ENCODE data around the gene KCNJ10.

The KCNJ10 gene

GRCh38 chr1:160074865-160075264 lies 4.9 kb upstream of the KCNJ10 start:
- H3K4me2 ChIP-seq (ENCODE audit: low read length) = no peak overlapping the region
- peaks cover 18% of the 10 kb centered on the region for H3K4me1 ChIP-seq (ENCODE audit: control insufficient read depth, low read length)
- no peaks in the 10 kb centered on the region for H3K9me3 ChIP-seq (ENCODE audit: control insufficient read depth, insufficient read depth, low read length)
- H3K27ac ChIP-seq (ENCODE audit: low read depth, low read length) = no peak overlapping the region
- no peaks in the 10 kb centered on the region for H3K36me3 ChIP-seq (ENCODE audit: control insufficient read depth, low read length)
- H3K79me2 ChIP-seq (ENCODE audit: control insufficient read depth, low read length) = no peaks in the 10 kb centered on the region
- no peaks in the 10 kb centered on the region for H3K9me2 ChIP-seq (replicated peaks; ENCODE audit: control insufficient read depth, low read length)
- TF ChIP-seq CTCF (IDR thresholded peaks at IDR 0.05; ENCODE audit: low read depth, low read length, poor library complexity, severe bottlenecking) = no peak
- TF ChIP-seq EZH2phosphoT487 (IDR thresholded peaks at IDR 0.05; ENCODE audit: borderline replicate concordance, low read length) = no peak
- H3K4me3 ChIP-seq (ENCODE audit: low read length) = no peak overlapping the region
- peaks cover 16% of the 10 kb centered on the region for H3K27me3 ChIP-seq (ENCODE audit: control insufficient read depth, low read length)
- H3F3A ChIP-seq (ENCODE audit: control insufficient read depth, insufficient read depth) = no peaks in the 10 kb centered on the region
- H4K20me1 ChIP-seq (ENCODE audit: control insufficient read depth, insufficient read depth, low read depth, low read length) = no peaks in the 10 kb centered on the region

GRCh38 chr1:160071289-160071688 lies 1.3 kb upstream of the KCNJ10 start:
- Histone ChIP-seq H3K27me3 (ENCODE audit: control insufficient read depth, low read length) (peaks cover 27% of the 10 kb centered on the region), H3K79me2 (ENCODE audit: control insufficient read depth, low read length) (no peaks in the 10 kb centered on the region), H3F3A (ENCODE audit: control insufficient read depth, insufficient read depth) (no peaks in the 10 kb centered on the region), H3K36me3 (ENCODE audit: control insufficient read depth, low read length) (no peaks in the 10 kb centered on the region), H3K4me2 (ENCODE audit: low read length) (no peak overlapping the region), H3K9me3 (ENCODE audit: control insufficient read depth, insufficient read depth, low read length) (no peaks in the 10 kb centered on the region), H3K9me2 (replicated peaks; ENCODE audit: control insufficient read depth, low read length) (no peaks in the 10 kb centered on the region), H3K4me1 (ENCODE audit: control insufficient read depth, low read length) (peaks cover 15% of the 10 kb centered on the region), H3K4me3 (ENCODE audit: low read length) (no peak overlapping the region), H3K27ac (ENCODE audit: low read depth, low read length) (no peak overlapping the region), H4K20me1 (ENCODE audit: control insufficient read depth, insufficient read depth, low read depth, low read length) (no peaks in the 10 kb centered on the region)
- TF ChIP-seq EZH2phosphoT487 (IDR thresholded peaks at IDR 0.05; ENCODE audit: borderline replicate concordance, low read length) = no peak
- no peak for TF ChIP-seq CTCF (IDR thresholded peaks at IDR 0.05; ENCODE audit: low read depth, low read length, poor library complexity, severe bottlenecking)

GRCh38 chr1:160070243-160071163 lies 543 bp upstream of the KCNJ10 start:
- peaks cover 15% of the 10 kb centered on the region for H3K4me1 ChIP-seq (ENCODE audit: control insufficient read depth, low read length)
- no peaks in the 10 kb centered on the region for H3K79me2 ChIP-seq (ENCODE audit: control insufficient read depth, low read length)
- H3K27ac ChIP-seq (ENCODE audit: low read depth, low read length) = no peak overlapping the region
- H3K4me2 ChIP-seq (ENCODE audit: low read length) = peak overlapping the region; percentile 85
- no peaks in the 10 kb centered on the region for H4K20me1 ChIP-seq (ENCODE audit: control insufficient read depth, insufficient read depth, low read depth, low read length)
- peak overlapping the region; percentile 66 for H3K4me3 ChIP-seq (ENCODE audit: low read length)
- no peaks in the 10 kb centered on the region for H3K9me3 ChIP-seq (ENCODE audit: control insufficient read depth, insufficient read depth, low read length)
- H3K27me3 ChIP-seq (ENCODE audit: control insufficient read depth, low read length) = peaks cover 32% of the 10 kb centered on the region
- TF ChIP-seq EZH2phosphoT487 (IDR thresholded peaks at IDR 0.05; ENCODE audit: borderline replicate concordance, low read length) (no peak), CTCF (IDR thresholded peaks at IDR 0.05; ENCODE audit: low read depth, low read length, poor library complexity, severe bottlenecking) (no peak)
- H3K36me3 ChIP-seq (ENCODE audit: control insufficient read depth, low read length) = no peaks in the 10 kb centered on the region
- H3K9me2 ChIP-seq (replicated peaks; ENCODE audit: control insufficient read depth, low read length) = no peaks in the 10 kb centered on the region
- no peaks in the 10 kb centered on the region for H3F3A ChIP-seq (ENCODE audit: control insufficient read depth, insufficient read depth)
